WERI-Rb-1 (cell line): Measurements from ENCODE around the gene STEAP3.

Experiments
- DNase-seq: peaks from one replicate; pipeline ENCODE4 v3.0.0-alpha.2; 2020
- H3K27ac ChIP-seq: fragments of 250-450 bp; sonication (Bioruptor Pico); 2 replicates; pipeline ENCODE4 v1.5.1; 2020; ENCODE audit warnings: mild to moderate bottlenecking, moderate library complexity
- H3K27me3 ChIP-seq: fragments of 250-450 bp; sonication (Bioruptor Pico); 2 replicates; pipeline ENCODE4 v1.5.1; 2021; ENCODE audit warnings: mild to moderate bottlenecking, low read depth, moderate library complexity; ENCODE audit not compliant: insufficient read depth, severe bottlenecking
- H3K36me3 ChIP-seq: fragments of 250-450 bp; sonication (Bioruptor Pico); 2 replicates; pipeline ENCODE4 v1.5.1; 2020; ENCODE audit warnings: mild to moderate bottlenecking, moderate library complexity
- H3K4me3 ChIP-seq: 2 replicates; pipeline ENCODE4 v1.5.1; 2011; ENCODE audit warnings: low read depth, mild to moderate bottlenecking, control low read depth, low read length
- H3K9me3 ChIP-seq: fragments of 250-450 bp; sonication (Bioruptor Pico); 2 replicates; pipeline ENCODE4 v1.5.1; 2021; ENCODE audit warnings: mild to moderate bottlenecking, moderate library complexity; ENCODE audit not compliant: severe bottlenecking
- TF ChIP-seq, protein P1 (sequence below): IDR thresholded peaks from 2 replicates; pipeline ENCODE4 v1.5.1; 2011; ENCODE audit warnings: low read depth, mild to moderate bottlenecking, control low read depth, inconsistent platforms, low read length

The STEAP3 gene

GRCh38 chr2:119181791-119182445 lies 41.7 kb upstream of the STEAP3 start:
- H3K27ac ChIP-seq: no peak overlapping the region
- H3K27me3 ChIP-seq: no peaks in the 10 kb centered on the region
- H3K4me3 ChIP-seq: no peak overlapping the region
- TF ChIP-seq, protein P1, sequence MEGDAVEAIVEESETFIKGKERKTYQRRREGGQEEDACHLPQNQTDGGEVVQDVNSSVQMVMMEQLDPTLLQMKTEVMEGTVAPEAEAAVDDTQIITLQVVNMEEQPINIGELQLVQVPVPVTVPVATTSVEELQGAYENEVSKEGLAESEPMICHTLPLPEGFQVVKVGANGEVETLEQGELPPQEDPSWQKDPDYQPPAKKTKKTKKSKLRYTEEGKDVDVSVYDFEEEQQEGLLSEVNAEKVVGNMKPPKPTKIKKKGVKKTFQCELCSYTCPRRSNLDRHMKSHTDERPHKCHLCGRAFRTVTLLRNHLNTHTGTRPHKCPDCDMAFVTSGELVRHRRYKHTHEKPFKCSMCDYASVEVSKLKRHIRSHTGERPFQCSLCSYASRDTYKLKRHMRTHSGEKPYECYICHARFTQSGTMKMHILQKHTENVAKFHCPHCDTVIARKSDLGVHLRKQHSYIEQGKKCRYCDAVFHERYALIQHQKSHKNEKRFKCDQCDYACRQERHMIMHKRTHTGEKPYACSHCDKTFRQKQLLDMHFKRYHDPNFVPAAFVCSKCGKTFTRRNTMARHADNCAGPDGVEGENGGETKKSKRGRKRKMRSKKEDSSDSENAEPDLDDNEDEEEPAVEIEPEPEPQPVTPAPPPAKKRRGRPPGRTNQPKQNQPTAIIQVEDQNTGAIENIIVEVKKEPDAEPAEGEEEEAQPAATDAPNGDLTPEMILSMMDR: no peak
- H3K36me3 ChIP-seq: no peaks in the 10 kb centered on the region
- no peaks in the 10 kb centered on the region for H3K9me3 ChIP-seq
- no peak for DNase-seq

DNA sequence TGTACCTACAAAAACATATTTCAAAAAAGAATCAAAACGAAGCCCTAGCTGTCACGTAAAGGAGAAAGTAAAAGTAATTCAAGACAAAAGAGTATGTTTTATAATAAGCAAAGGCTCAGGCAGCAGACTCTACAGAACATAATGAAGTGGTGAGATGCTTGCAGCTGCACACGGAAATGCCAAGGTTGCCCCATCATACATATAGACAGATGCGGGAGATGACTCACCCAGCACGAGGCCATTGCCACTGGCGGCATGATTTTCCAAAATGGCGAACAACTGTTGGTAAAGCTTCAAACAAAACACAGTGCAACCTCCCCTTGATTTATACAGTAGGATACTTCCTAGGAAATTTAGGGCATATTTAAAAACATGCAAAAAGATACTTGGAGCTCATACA lies 39.1 kb upstream of the STEAP3 start:
- no peaks in the 10 kb centered on the region for H3K36me3 ChIP-seq
- TF ChIP-seq, protein P1: no peak
- no peaks in the 10 kb centered on the region for H3K27me3 ChIP-seq
- H3K9me3 ChIP-seq: no peaks in the 10 kb centered on the region
- H3K4me3 ChIP-seq: no peak overlapping the region
- DNase-seq: no peak
- no peak overlapping the region for H3K27ac ChIP-seq

GRCh38 chr2:119190321-119191111 lies 33.1 kb upstream of the STEAP3 start:
- no peaks in the 10 kb centered on the region for H3K27me3 ChIP-seq
- TF ChIP-seq, protein P1: no peak
- no peak overlapping the region for H3K27ac ChIP-seq
- DNase-seq: no peak
- no peaks in the 10 kb centered on the region for H3K9me3 ChIP-seq
- H3K36me3 ChIP-seq: no peaks in the 10 kb centered on the region
- no peak overlapping the region for H3K4me3 ChIP-seq

DNA sequence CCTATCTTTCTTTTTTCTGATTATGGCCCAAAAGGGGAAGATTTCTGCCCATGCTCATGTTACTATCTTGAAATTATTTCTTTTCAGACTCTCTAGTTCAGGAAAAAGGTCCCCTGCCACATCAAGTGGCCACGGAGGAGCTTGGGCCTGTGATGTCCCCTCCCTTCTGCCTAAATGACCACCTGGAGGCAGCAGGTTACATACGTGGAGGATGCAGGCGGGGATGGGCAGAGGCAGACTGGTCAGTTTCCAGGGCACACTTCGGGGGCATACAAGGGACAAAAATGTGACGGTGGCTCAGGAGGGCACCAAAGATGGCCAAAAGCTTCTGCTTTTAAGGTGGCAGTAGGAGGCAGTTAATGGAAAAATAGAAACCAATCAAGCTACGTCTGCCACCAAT lies 30.7 kb upstream of the STEAP3 start:
- H3K27me3 ChIP-seq: no peaks in the 10 kb centered on the region
- H3K36me3 ChIP-seq: no peaks in the 10 kb centered on the region
- no peak for DNase-seq
- H3K4me3 ChIP-seq: no peak overlapping the region
- no peaks in the 10 kb centered on the region for H3K9me3 ChIP-seq
- H3K27ac ChIP-seq: no peak overlapping the region
- TF ChIP-seq, protein P1: no peak

DNA sequence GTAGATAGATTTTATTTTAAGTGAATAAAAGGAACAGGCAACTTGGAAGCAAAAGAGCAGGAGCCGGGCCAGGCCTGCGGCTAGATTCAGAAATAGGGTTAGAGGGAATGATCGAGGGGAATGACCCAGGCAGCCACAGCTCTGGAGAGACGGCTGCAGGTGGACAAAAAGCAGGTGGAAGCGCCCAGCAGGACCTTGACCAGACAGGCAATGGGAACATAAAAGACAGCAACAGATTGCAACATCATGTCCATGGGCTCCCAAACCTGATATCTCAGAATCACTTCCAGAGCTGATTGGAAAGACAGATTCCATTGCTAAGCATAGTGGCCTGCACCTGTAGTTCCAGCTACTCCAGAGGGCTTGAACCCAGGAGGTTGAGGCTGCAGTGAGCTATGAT lies 28.6 kb upstream of the STEAP3 start:
- Histone ChIP-seq H3K9me3 (no peaks in the 10 kb centered on the region), H3K27me3 (no peaks in the 10 kb centered on the region)

More for the DNA sequence above, 28.6 kb upstream of the STEAP3 start:
- no peak overlapping the region for H3K27ac ChIP-seq
- H3K36me3 ChIP-seq: no peaks in the 10 kb centered on the region
- TF ChIP-seq, protein P1: no peak
- DNase-seq: no peak
- H3K4me3 ChIP-seq: no peak overlapping the region
